K562 (cell line): Measurements from ENCODE around the gene TALDO1. TPM values are rescaled to one million over a fixed set of nuclear protein-coding genes. Genes with fewer than 3 reads are reported as not detected.

Source experiments
- ATAC-seq: fragments of 200-7000 bp; cut with Tn5 transposase; 3 replicates; pipeline ENCODE4 v1.9.1; 2020; ENCODE audit warnings: moderate library complexity
- BruUV-seq: library from RNA; stranded (reverse); fragments of 400-500 nt; replicated peaks from 2 replicates; lab custom pipeline; 2021; lab: Mats Ljungman, UMichigan
- CTCF ChIA-PET: fragments of 300-600 bp; formaldehyde crosslinking; extraction: SDS; loops from one replicate; lab custom pipeline; 2021; ENCODE audit warnings: low intra/inter-chr PET ratio; lab: Yijun Ruan, JAX
- POLR2A ChIA-PET: fragments of 300-600, 350-650 bp; sonication (Branson Sonifier 250); formaldehyde crosslinking; extraction: SDS; loops from one replicate; lab custom pipeline; 2021; ENCODE audit warnings: antibody characterized with exemption, inconsistent platforms; lab: Yijun Ruan, JAX
- DNase-seq, 4 experiments: peaks; one replicate each; pipeline versions ENCODE4 v3.0.0 to v3.0.0-alpha.2; 2011 to 2018; ENCODE audit warnings: low spot score in 3 of 4, mixed read lengths in 3 of 4; ENCODE audit errors: extremely low read depth in 1 of 4
- FAIRE-seq: peaks from 2 replicates; lab custom pipeline; 2011; peaks lifted over from hg19 to GRCh38; lab: Jason Lieb, UNC
- H2AFZ ChIP-seq: 2 replicates; pipeline ENCODE4 v1.6.0; 2011; ENCODE audit warnings: low read depth, low read length, control low read depth, inconsistent platforms
- H3K27ac ChIP-seq: fragments of 200-600 bp; 3 replicates; pipeline ENCODE4 v1.8.0; 2011; ENCODE audit warnings: low read depth, mild to moderate bottlenecking, control low read depth, inconsistent platforms, low read length, moderate library complexity, mixed read lengths; ENCODE audit errors: extremely low read depth
- H3K27me3 ChIP-seq, 2 experiments: fragments of 300-600 bp in 1 of 2; 2 replicates in 1 of 2; 3 replicates in 1 of 2; pipeline versions ENCODE4 v1.6.0 to v1.8.0; 2011; ENCODE audit warnings: inconsistent platforms in 2 of 2, low read length in 2 of 2, mild to moderate bottlenecking in 1 of 2, mixed read lengths in 1 of 2, moderate library complexity in 1 of 2; ENCODE audit not compliant: control insufficient read depth in 2 of 2, insufficient read depth in 2 of 2
- H3K36me3 ChIP-seq: fragments of 300-600 bp; 3 replicates; pipeline ENCODE4 v1.8.0; 2011; ENCODE audit warnings: mild to moderate bottlenecking, low read length, inconsistent platforms; ENCODE audit not compliant: control insufficient read depth, insufficient read depth
- H3K4me1 ChIP-seq, 2 experiments: fragments of 200-600 bp in 1 of 2; replicated peaks in 1 of 2; 2 replicates in 1 of 2; 3 replicates in 1 of 2; pipeline versions ENCODE4 v1.5.1 to v1.8.0; 2011; ENCODE audit warnings: inconsistent platforms in 2 of 2, low read length in 2 of 2, mild to moderate bottlenecking in 1 of 2, mixed read lengths in 1 of 2, moderate library complexity in 1 of 2; ENCODE audit not compliant: control insufficient read depth in 2 of 2, insufficient read depth in 2 of 2
- H3K4me2 ChIP-seq: 2 replicates; pipeline ENCODE4 v1.6.1; 2011; ENCODE audit warnings: low read length, control low read depth, inconsistent platforms, mixed read lengths; ENCODE audit not compliant: insufficient read depth
- H3K4me3 ChIP-seq: fragments of 200-600 bp; sonication (generic), shearing (Covaris generic); 2 replicates; pipeline ENCODE4 v1.5.1; 2016; ENCODE audit warnings: control low read depth, inconsistent platforms
- H3K79me2 ChIP-seq: fragments of 200-600 bp; 3 replicates; pipeline ENCODE4 v1.8.0; 2011; ENCODE audit warnings: low read length, inconsistent platforms; ENCODE audit not compliant: control insufficient read depth, insufficient read depth
- H3K9ac ChIP-seq, 2 experiments: 2 replicates each; pipeline versions ENCODE4 v1.6.0 to v1.6.1; 2011; ENCODE audit warnings: low read depth in 2 of 2, low read length in 2 of 2, control low read depth in 1 of 2, inconsistent platforms in 1 of 2, mild to moderate bottlenecking in 1 of 2, mixed read lengths in 1 of 2; ENCODE audit not compliant: insufficient read depth in 1 of 2
- H3K9me1 ChIP-seq: one replicate; pipeline ENCODE4 v1.6.0; 2011; ENCODE audit warnings: inconsistent platforms, mild to moderate bottlenecking, low read length, moderate library complexity; ENCODE audit not compliant: control insufficient read depth, insufficient read depth
- H3K9me3 ChIP-seq: replicated peaks from 2 replicates; pipeline ENCODE4 v1.5.1; 2011; ENCODE audit warnings: low read depth, low read length, inconsistent platforms; ENCODE audit not compliant: control insufficient read depth, insufficient read depth
- H4K20me1 ChIP-seq: replicated peaks from 2 replicates; pipeline ENCODE4 v1.6.1; 2011; ENCODE audit warnings: low read length, inconsistent platforms, mixed read lengths; ENCODE audit not compliant: control insufficient read depth, insufficient read depth
- ATF1 ChIP-seq, 2 experiments: fragments of 450-650 bp in 1 of 2; IDR thresholded peaks; 2 replicates each; pipeline ENCODE4 v1.6.1; 2016; ENCODE audit warnings: missing compliant biosample characterization in 1 of 2, missing genetic modification characterization in 1 of 2
- C11orf30 ChIP-seq: fragments of 450-650 bp; IDR thresholded peaks from 2 replicates; pipeline ENCODE4 v1.6.1; 2016; ENCODE audit warnings: low read depth, mild to moderate bottlenecking
- CSDE1 ChIP-seq, 2 experiments: fragments of 450-650 bp; IDR thresholded peaks; 2 replicates each; pipeline ENCODE4 v1.6.1; 2016; ENCODE audit warnings: mild to moderate bottlenecking in 1 of 2
- E2F1 ChIP-seq: sonication (generic); formaldehyde crosslinking; IDR thresholded peaks from 2 replicates; pipeline ENCODE4 v1.8.1; 2023; ENCODE audit warnings: mild to moderate bottlenecking, missing genetic modification reagents, moderate library complexity
- EHMT2 ChIP-seq: fragments of 450-650 bp; IDR thresholded peaks from 2 replicates; pipeline ENCODE4 v1.6.1; 2018; ENCODE audit warnings: antibody characterized with exemption
- ELF4 ChIP-seq: fragments of 450-650 bp; formaldehyde crosslinking; IDR thresholded peaks from 2 replicates; pipeline ENCODE4 v1.4.0; 2022; ENCODE audit warnings: missing genetic modification characterization
- KLF6 ChIP-seq: fragments of 250-450 bp; sonication (Bioruptor Pico); IDR thresholded peaks from 2 replicates; pipeline ENCODE4 v1.4.0; 2020; ENCODE audit warnings: mild to moderate bottlenecking, moderate library complexity, borderline replicate concordance
- MEF2A ChIP-seq: IDR thresholded peaks from 2 replicates; pipeline ENCODE4 v1.6.1; 2011; ENCODE audit warnings: low read depth, mild to moderate bottlenecking, low read length, moderate library complexity; ENCODE audit not compliant: control insufficient read depth
- NCOA1 ChIP-seq: fragments of 450-650 bp; IDR thresholded peaks from 2 replicates; pipeline ENCODE4 v1.6.1; 2016; ENCODE audit warnings: low read depth
- NELFE ChIP-seq: IDR thresholded peaks from 2 replicates; pipeline ENCODE4 v1.6.1; 2011; ENCODE audit warnings: mild to moderate bottlenecking; ENCODE audit not compliant: insufficient read depth, insufficient read length
- NR2C1 ChIP-seq, 2 experiments: fragments of 450-650 bp; IDR thresholded peaks; 2 replicates each; pipeline ENCODE4 v1.6.1; 2017; ENCODE audit warnings: mild to moderate bottlenecking in 2 of 2, antibody characterized with exemption in 1 of 2, inconsistent platforms in 1 of 2, missing compliant biosample characterization in 1 of 2, missing genetic modification characterization in 1 of 2
- PHB ChIP-seq: fragments of 250-450 bp; sonication (Bioruptor Pico); IDR thresholded peaks from 2 replicates; pipeline ENCODE4 v1.5.0; 2021
- PHF20 ChIP-seq: fragments of 450-650 bp; IDR thresholded peaks from 2 replicates; pipeline ENCODE4 v1.6.1; 2018; ENCODE audit not compliant: partially characterized antibody
- POLR2B ChIP-seq: fragments of 450-650 bp; IDR thresholded peaks from 2 replicates; pipeline ENCODE4 v1.6.1; 2018; ENCODE audit warnings: low read depth; ENCODE audit not compliant: partially characterized antibody
- RBM34 ChIP-seq: fragments of 200-400 bp; formaldehyde crosslinking; IDR thresholded peaks from 2 replicates; pipeline ENCODE4 v1.6.1; 2018; ENCODE audit warnings: low read length, borderline replicate concordance; ENCODE audit not compliant: insufficient read depth
- SIX5 ChIP-seq, 2 experiments: IDR thresholded peaks; 2 replicates each; pipeline ENCODE4 v1.6.1; 2011; ENCODE audit warnings: low read length in 2 of 2, borderline replicate concordance in 1 of 2, low read depth in 1 of 2, mild to moderate bottlenecking in 1 of 2, moderate library complexity in 1 of 2; ENCODE audit not compliant: insufficient read depth in 1 of 2
- YY1 ChIP-seq, 3 experiments: IDR thresholded peaks; 2 replicates each; pipeline ENCODE4 v1.6.1; 2011; ENCODE audit warnings: low read length in 2 of 3, mild to moderate bottlenecking in 2 of 3, moderate library complexity in 2 of 3, borderline replicate concordance in 1 of 3, control low read depth in 1 of 3, low read depth in 1 of 3; ENCODE audit not compliant: insufficient read depth in 3 of 3, insufficient replicate concordance in 2 of 3, control insufficient read depth in 1 of 3, insufficient read length in 1 of 3; ENCODE audit errors: extremely low read depth in 1 of 3
- ZNF239 ChIP-seq: fragments of 250-450 bp; sonication (Bioruptor Pico); IDR thresholded peaks from 2 replicates; pipeline ENCODE4 v1.4.0; 2020; ENCODE audit warnings: mild to moderate bottlenecking
- WGBS: fragments of 100-300 bp; shearing (Covaris generic); methylation state at CpG from one replicate; pipeline ENCODE4 v1.1.6; 2016; ENCODE audit warnings: low coverage, mixed read lengths; ENCODE audit not compliant: insufficient coverage; ENCODE audit errors: missing lambda C conversion rate; 5-methylcytosine and 5-hydroxymethylcytosine counted together
- in situ Hi-C: fragments of 300-500 bp; cut with MboI; formaldehyde crosslinking; loops from 4 replicates; pipeline ENCODE4 v1.15.0; 2018; ENCODE audit warnings: inconsistent platforms, mixed read lengths
- intact Hi-C: fragments of 100-400 bp; cut with micrococcal nuclease; formaldehyde crosslinking; loops from 2 replicates; pipeline ENCODE4 v1.14.2; 2022
- polyA plus RNA-seq, 8 experiments: library from polyadenylated mRNA; depleted of rRNA in 4 of 8; stranded (reverse) in 5 of 8; unstranded in 3 of 8; fragments of >200 nt; fragmentation: Nextera tagmentation in 2 of 8; fragmentation: Illumina TruSeq in 1 of 8; extraction: Ambion mirVana in 2 of 8; extraction: Trizol in 1 of 8; gene quantifications; 2 replicates each; pipeline versions ENCODE4 v1.2.1 to v1.2.3, GENCODE V29; 2011 to 2014; ENCODE audit warnings: inconsistent platforms in 1 of 8, missing spikeins in 1 of 8
- total RNA-seq, 7 experiments: library from RNA; depleted of rRNA in 6 of 7; stranded (reverse); fragments of >200 nt in 6 of 7; fragmentation: Illumina TruSeq in 2 of 7; extraction: Trizol in 2 of 7; gene quantifications; 2 replicates each; pipeline versions ENCODE4 v1.2.1 to v1.2.3, GENCODE V29; 2011 to 2021; ENCODE audit warnings: low replicate concordance in 1 of 7
- TF ChIP-seq, protein P1 (sequence below): fragments of 250-450 bp; sonication (Bioruptor Pico); IDR thresholded peaks from 2 replicates; pipeline ENCODE4 v1.8.0; 2021; ENCODE audit warnings: moderate library complexity, mild to moderate bottlenecking, inconsistent platforms

Gene TALDO1
- total and polyA plus RNA-seq, 9 of the 15 experiments (the other 6 are each of a cell fraction or from before 2014, with no cell fraction given), result 260 to 541 (median 441) TPM

- Histone ChIP-seq H2AFZ (peak overlapping the region; percentile 79; the same call in 1 of the 2 replicates), H3K9me1 (no peaks in the 10 kb centered on the region), H3K4me3 (peak overlapping the region; percentile 73), H3K4me1 (peaks cover 7 to 91% of the 10 kb centered on the region in 2 experiments), H3K36me3 (peaks cover 51% of the 10 kb centered on the region; the same call in 1 of the 3 replicates), H4K20me1 (no peaks in the 10 kb centered on the region), H3K4me2 (peak overlapping the region; percentile 91), H3K9me3 (no peaks in the 10 kb centered on the region), H3K79me2 (peaks cover 26% of the 10 kb centered on the region), H3K27me3 (no peaks in the 10 kb centered on the region), H3K27ac (peak overlapping the region; percentile 71), H3K9ac (peak overlapping the region; percentile 66 to 95; a peak in 3 of 4 replicates)
- FAIRE-seq (no peak), DNase-seq (peak in 3 of 4 experiments; percentile 48 to 61 (median 60)), ATAC-seq (no peak; the same call in 2 of the 3 replicates)
- WGBS, result 18% methylated on average over 18 of the region's 18 CpGs
- CTCF ChIA-PET, result interaction anchor here (2.4 kb wide), 1 partner anchor 68 kb away, joined by 10 read pairs; no protein-coding TSS in a partner anchor
- POLR2A ChIA-PET, result interaction anchor here (0.6 to 2.2 kb wide), 13 partner anchors 8 to 239 kb away, joined by 3 to 26 read pairs (median 3); partner anchors contain the start of genes RPLP2 and TALDO1
- no TSS peak for BruUV-seq
- in situ Hi-C loops, result no loop called here
- intact Hi-C loops, result loop anchor here (5.0 to 10.0 kb wide), 2 partner anchors 69 to 232 kb away; partner anchors contain the start of genes LMNTD2 and RASSF7
- TF ChIP-seq, protein P1, sequence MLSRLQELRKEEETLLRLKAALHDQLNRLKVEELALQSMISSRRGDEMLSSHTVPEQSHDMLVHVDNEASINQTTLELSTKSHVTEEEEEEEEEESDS (CRISPR knock-in tag), result no peak
- TF ChIP-seq ELF4 (CRISPR knock-in tag), result no peak
- no peak for TF ChIP-seq MEF2A
- no peak for TF ChIP-seq NCOA1
- no peak for TF ChIP-seq PHB (CRISPR knock-in tag)
- TF ChIP-seq SIX5 (IDR thresholded peaks at IDR 0.05; ENCODE audit: borderline replicate concordance in 1 of 2, insufficient read depth in 1 of 2, low read depth in 1 of 2, low read length in 2 of 2), result no peak
- TF ChIP-seq YY1 (IDR thresholded peaks at IDR 0.05; ENCODE audit: borderline replicate concordance in 1 of 3, control insufficient read depth in 1 of 3, extremely low read depth in 1 of 3, insufficient read depth in 3 of 3, insufficient read length in 1 of 3, insufficient replicate concordance in 2 of 3, low read depth in 1 of 3, low read length in 2 of 3), result peak in 1 of 3 experiments; percentile 7
- no peak for TF ChIP-seq NELFE
- TF ChIP-seq RBM34, result no peak
- TF ChIP-seq ATF1 (CRISPR knock-in tag; IDR thresholded peaks at IDR 0.05), result no peak
- TF ChIP-seq ATF1 (tag; IDR thresholded peaks at IDR 0.05), result no peak
- TF ChIP-seq POLR2B, result no peak
- TF ChIP-seq EHMT2, result no peak
- no peak for TF ChIP-seq ZNF239 (CRISPR knock-in tag)
- TF ChIP-seq NR2C1 (IDR thresholded peaks at IDR 0.05), result peak; percentile 70
- TF ChIP-seq NR2C1 (tag; IDR thresholded peaks at IDR 0.05), result peak; percentile 46
- no peak for TF ChIP-seq C11orf30
- TF ChIP-seq CSDE1 (IDR thresholded peaks at IDR 0.05), result no peak
- no peak for TF ChIP-seq E2F1 (CRISPR knock-in tag)
- no peak for TF ChIP-seq PHF20
- TF ChIP-seq KLF6 (CRISPR knock-in tag), result no peak
Observed at GRCh38 chr11:796565-797295, 49.5 kb downstream of the TALDO1 start.
